ENCODE data around the gene SBF2.

Gene SBF2

GRCh38 chr11:10150800-10151199 lies 143.2 kb downstream of the SBF2 start:
- no peaks in the 10 kb centered on the region for H3K36me3 ChIP-seq
- H3K9me3 ChIP-seq (ENCODE audit: severe bottlenecking): no peaks in the 10 kb centered on the region
- no peak overlapping the region for H3K4me3 ChIP-seq (ENCODE audit: low read depth, low read length)
- no peaks in the 10 kb centered on the region for H3K27me3 ChIP-seq (ENCODE audit: insufficient read depth, low read depth, severe bottlenecking)
- no peak for TF ChIP-seq CTCF (IDR thresholded peaks at IDR 0.05; ENCODE audit: low read depth, low read length)
- DNase-seq: no peak
- no peak overlapping the region for H3K27ac ChIP-seq

DNA sequence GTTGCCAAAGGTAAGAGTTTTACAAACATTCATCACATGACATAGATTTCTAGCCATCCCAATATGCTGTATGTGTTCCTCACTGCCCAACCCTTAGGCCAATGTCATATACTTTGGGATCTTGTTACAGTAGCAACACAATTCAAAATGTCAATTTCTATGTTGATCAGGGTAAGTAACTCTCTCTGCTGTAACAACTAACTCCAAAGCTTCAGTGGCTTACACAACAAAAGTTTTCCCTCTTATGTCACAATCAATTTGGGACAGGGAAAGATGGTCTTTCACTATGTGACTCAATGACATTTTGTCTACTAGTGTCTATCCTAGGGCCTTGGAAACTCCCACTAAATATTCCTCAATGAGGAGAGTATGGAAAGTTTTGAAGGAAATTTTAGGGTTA lies 144.5 kb downstream of the SBF2 start:
- no peak for TF ChIP-seq CTCF (IDR thresholded peaks at IDR 0.05; ENCODE audit: low read depth, low read length)
- Histone ChIP-seq H3K9me3 (ENCODE audit: severe bottlenecking) (no peaks in the 10 kb centered on the region), H3K4me3 (ENCODE audit: low read depth, low read length) (no peak overlapping the region), H3K27ac (no peak overlapping the region), H3K36me3 (no peaks in the 10 kb centered on the region), H3K27me3 (ENCODE audit: insufficient read depth, low read depth, severe bottlenecking) (no peaks in the 10 kb centered on the region)
- no peak for DNase-seq

GRCh38 chr11:10147195-10147594 lies 146.8 kb downstream of the SBF2 start:
- Histone ChIP-seq H3K9me3 (ENCODE audit: severe bottlenecking) (no peaks in the 10 kb centered on the region), H3K27ac (no peak overlapping the region), H3K27me3 (ENCODE audit: insufficient read depth, low read depth, severe bottlenecking) (no peaks in the 10 kb centered on the region), H3K36me3 (no peaks in the 10 kb centered on the region), H3K4me3 (ENCODE audit: low read depth, low read length) (no peak overlapping the region)
- TF ChIP-seq CTCF (IDR thresholded peaks at IDR 0.05; ENCODE audit: low read depth, low read length): no peak
- DNase-seq: no peak

GRCh38 chr11:10144954-10145353 lies 149.1 kb downstream of the SBF2 start:
- Histone ChIP-seq H3K9me3 (ENCODE audit: severe bottlenecking) (no peaks in the 10 kb centered on the region), H3K4me3 (ENCODE audit: low read depth, low read length) (no peak overlapping the region), H3K36me3 (no peaks in the 10 kb centered on the region), H3K27ac (no peak overlapping the region), H3K27me3 (ENCODE audit: insufficient read depth, low read depth, severe bottlenecking) (no peaks in the 10 kb centered on the region)
- no peak for TF ChIP-seq CTCF (IDR thresholded peaks at IDR 0.05; ENCODE audit: low read depth, low read length)
- no peak for DNase-seq

DNA sequence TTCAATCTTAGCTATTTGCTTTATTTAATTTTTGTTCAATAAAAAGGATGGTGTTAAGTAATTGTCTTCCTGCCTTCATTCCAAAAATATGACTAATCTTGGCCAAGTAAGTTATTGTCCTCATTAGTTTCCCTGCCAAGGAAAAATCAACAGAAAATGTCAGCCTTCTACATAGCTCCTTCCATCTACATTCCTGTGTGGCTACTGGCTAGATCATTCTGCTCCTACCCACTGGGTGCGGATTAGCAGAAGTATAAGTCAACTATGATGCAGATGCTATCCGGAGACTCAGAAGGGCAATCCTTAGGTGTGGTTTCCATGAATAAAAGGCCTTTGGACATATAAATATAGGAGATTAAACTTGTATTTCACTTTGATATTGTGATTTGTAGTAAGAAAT lies 154.4 kb downstream of the SBF2 start:
- no peak for TF ChIP-seq CTCF (IDR thresholded peaks at IDR 0.05; ENCODE audit: low read depth, low read length)
- Histone ChIP-seq H3K9me3 (ENCODE audit: severe bottlenecking) (no peaks in the 10 kb centered on the region), H3K27me3 (ENCODE audit: insufficient read depth, low read depth, severe bottlenecking) (no peaks in the 10 kb centered on the region), H3K4me3 (ENCODE audit: low read depth, low read length) (no peak overlapping the region), H3K36me3 (no peaks in the 10 kb centered on the region), H3K27ac (no peak overlapping the region)
- DNase-seq: no peak

DNA sequence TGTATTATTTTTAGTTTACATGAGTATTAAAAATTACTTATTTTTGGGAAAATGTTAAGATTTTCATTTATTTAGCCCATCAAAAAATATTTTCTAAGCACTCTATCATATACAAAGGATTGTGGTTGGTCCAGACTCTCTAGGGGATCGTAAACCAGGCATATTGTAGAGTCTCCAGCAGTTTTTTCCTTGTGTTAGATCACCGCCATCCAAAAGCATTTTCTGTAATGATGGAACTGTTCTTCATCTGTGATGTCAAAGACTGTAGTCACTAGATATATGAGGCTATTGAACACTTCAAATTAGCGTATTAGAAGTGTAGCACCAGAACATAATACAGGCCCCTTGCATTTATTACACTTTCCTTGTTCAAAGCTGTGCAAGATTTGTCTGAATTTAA lies 154.9 kb downstream of the SBF2 start:
- TF ChIP-seq CTCF (IDR thresholded peaks at IDR 0.05; ENCODE audit: low read depth, low read length): no peak
- H3K9me3 ChIP-seq (ENCODE audit: severe bottlenecking): no peaks in the 10 kb centered on the region
- H3K36me3 ChIP-seq: no peaks in the 10 kb centered on the region
- DNase-seq: no peak
- no peaks in the 10 kb centered on the region for H3K27me3 ChIP-seq (ENCODE audit: insufficient read depth, low read depth, severe bottlenecking)
- H3K27ac ChIP-seq: no peak overlapping the region
- H3K4me3 ChIP-seq (ENCODE audit: low read depth, low read length): no peak overlapping the region

All from WERI-Rb-1 (cell line).